ENCODE results near the gene PTPRZ1.

- TF ChIP-seq CTCF (conservative IDR thresholded peaks at IDR 0.05; ENCODE audit: low read depth, low read length), result no peak
- TF ChIP-seq EZH2 (IDR thresholded peaks at IDR 0.05; ENCODE audit: borderline replicate concordance, low read depth, low read length, poor library complexity, severe bottlenecking), result no peak
Observed at GRCh38 chr7:121961089-121961867, 88.3 kb downstream of the PTPRZ1 start.

All from A673 (cell line).